SK-N-SH (cell line): ENCODE measurements around the gene TCHP. TPM values are rescaled to one million over a fixed set of nuclear protein-coding genes. Genes with fewer than 3 reads are reported as not detected.

Experiments used
- CTCF ChIA-PET: fragments of 300-600, 350-600 bp; formaldehyde crosslinking; extraction: SDS; loops from one replicate; lab custom pipeline; 2021; lab: Yijun Ruan, JAX
- POLR2A ChIA-PET: fragments of 350-600 bp; sonication (Branson Sonifier 250); formaldehyde crosslinking; extraction: SDS; loops from one replicate; lab custom pipeline; 2020; ENCODE audit warnings: antibody characterized with exemption, inconsistent platforms; lab: Yijun Ruan, JAX
- DNase-seq: peaks from one replicate; pipeline ENCODE4 v3.0.0; 2012
- H2AFZ ChIP-seq: fragments of 200-600 bp; sonication (generic); 2 replicates; pipeline ENCODE4 v1.8.1; 2016; ENCODE audit warnings: antibody characterized with exemption, mild to moderate bottlenecking, low read depth
- H3F3A ChIP-seq: fragments of 200-600 bp; sonication (generic); replicated peaks from 2 replicates; pipeline ENCODE3; 2016; ENCODE audit warnings: antibody characterized with exemption, mild to moderate bottlenecking; ENCODE audit not compliant: insufficient read depth
- H3K27ac ChIP-seq, 2 experiments: fragments of 200-500 bp in 1 of 2; fragments of 200-600 bp in 1 of 2; sonication (Bioruptor generic) in 1 of 2; sonication (generic), shearing (Covaris generic) in 1 of 2; 2 replicates each; pipeline versions ENCODE4 v1.5.1 to v1.6.1; 2014 to 2016; ENCODE audit warnings: low read depth in 2 of 2, inconsistent platforms in 1 of 2, low read length in 1 of 2, mild to moderate bottlenecking in 1 of 2, mixed read lengths in 1 of 2
- H3K27me3 ChIP-seq: fragments of 200-600 bp; sonication (generic), shearing (Covaris generic); 2 replicates; pipeline ENCODE4 v1.6.1; 2016; ENCODE audit warnings: mixed run types; ENCODE audit not compliant: insufficient read depth
- H3K36me3 ChIP-seq, 2 experiments: fragments of 200-500 bp in 1 of 2; fragments of 200-600 bp in 1 of 2; sonication (Bioruptor generic) in 1 of 2; sonication (generic) in 1 of 2; replicated peaks in 1 of 2; 2 replicates each; pipeline versions ENCODE3 to v1.5.1; 2014 to 2016; ENCODE audit warnings: low read length in 1 of 2, mild to moderate bottlenecking in 1 of 2; ENCODE audit not compliant: insufficient read depth in 2 of 2, control insufficient read depth in 1 of 2
- H3K4me1 ChIP-seq, 2 experiments: fragments of 200-500 bp in 1 of 2; fragments of 200-600 bp in 1 of 2; sonication (Bioruptor generic) in 1 of 2; sonication (generic), shearing (Covaris generic) in 1 of 2; 2 replicates each; pipeline versions ENCODE4 v1.5.1 to v1.6.1; 2014 to 2016; ENCODE audit warnings: low read depth in 1 of 2, low read length in 1 of 2, mixed run types in 1 of 2; ENCODE audit not compliant: insufficient read depth in 2 of 2, control insufficient read depth in 1 of 2
- H3K4me2 ChIP-seq: fragments of 200-600 bp; sonication (generic), shearing (Covaris generic); 2 replicates; pipeline ENCODE4 v1.6.1; 2017; ENCODE audit warnings: mixed run types
- H3K4me3 ChIP-seq, 2 experiments: fragments of 200-500 bp in 1 of 2; fragments of 200-600 bp in 1 of 2; sonication (Bioruptor generic) in 1 of 2; sonication (generic), shearing (Covaris generic) in 1 of 2; 2 replicates each; pipeline versions ENCODE4 v1.5.1 to v1.8.1; 2014 to 2016; ENCODE audit warnings: low read depth in 2 of 2, inconsistent platforms in 1 of 2, low read length in 1 of 2, mild to moderate bottlenecking in 1 of 2, mixed read lengths in 1 of 2, moderate library complexity in 1 of 2
- H3K79me2 ChIP-seq: fragments of 200-600 bp; sonication (generic); 2 replicates; pipeline ENCODE4 v1.8.1; 2017; ENCODE audit warnings: mild to moderate bottlenecking; ENCODE audit not compliant: insufficient read depth
- H3K9ac ChIP-seq: fragments of 200-600 bp; sonication (generic); 2 replicates; pipeline ENCODE4 v1.6.1; 2017; ENCODE audit warnings: mixed run types
- H3K9me2 ChIP-seq: fragments of 200-600 bp; sonication (generic); 2 replicates; pipeline ENCODE4 v1.6.1; 2017; ENCODE audit warnings: mixed run types
- H3K9me3 ChIP-seq: fragments of 200-600 bp; sonication (generic); 2 replicates; pipeline ENCODE4 v1.6.1; 2017; ENCODE audit warnings: mixed run types, mild to moderate bottlenecking, moderate library complexity
- H4K20me1 ChIP-seq: fragments of 200-600 bp; sonication (generic); 2 replicates; pipeline ENCODE4 v1.6.1; 2017; ENCODE audit warnings: mild to moderate bottlenecking, mixed run types; ENCODE audit not compliant: insufficient read depth
- FOXM1 ChIP-seq: IDR thresholded peaks from 2 replicates; pipeline ENCODE4 v1.4.0; 2012; ENCODE audit warnings: low read depth, mild to moderate bottlenecking
- MAX ChIP-seq: IDR thresholded peaks from 2 replicates; pipeline ENCODE4 v1.4.0; 2012; ENCODE audit warnings: low read depth
- NFIC ChIP-seq: IDR thresholded peaks from 2 replicates; pipeline ENCODE4 v1.4.0; 2012; ENCODE audit warnings: borderline replicate concordance
- NRF1 ChIP-seq: IDR thresholded peaks from 2 replicates; pipeline ENCODE4 v1.6.1; 2012; ENCODE audit warnings: low read depth, mild to moderate bottlenecking, low read length
- PBX3 ChIP-seq: IDR thresholded peaks from 2 replicates; pipeline ENCODE4; 2012
- REST ChIP-seq: IDR thresholded peaks from 2 replicates; pipeline ENCODE4 v1.6.1; 2012; ENCODE audit warnings: mild to moderate bottlenecking, low read depth, low read length, moderate library complexity
- RFX5 ChIP-seq: IDR thresholded peaks from 2 replicates; pipeline ENCODE4 v1.6.1; 2012; ENCODE audit warnings: mild to moderate bottlenecking, improper control_type of control experiment, low read length
- RXRA ChIP-seq: IDR thresholded peaks from 2 replicates; pipeline ENCODE4 v1.4.0; 2012; ENCODE audit warnings: low read depth, mild to moderate bottlenecking, borderline replicate concordance
- SIN3A ChIP-seq: IDR thresholded peaks from 2 replicates; pipeline ENCODE4 v1.6.1; 2012; ENCODE audit warnings: low read depth, mild to moderate bottlenecking, low read length, moderate library complexity, borderline replicate concordance
- SMC3 ChIP-seq: IDR thresholded peaks from 2 replicates; pipeline ENCODE4 v1.6.1; 2012; ENCODE audit warnings: low read depth, low read length, improper control_type of control experiment
- TAF1 ChIP-seq: IDR thresholded peaks from 2 replicates; pipeline ENCODE4 v1.6.1; 2012; ENCODE audit warnings: low read depth, mild to moderate bottlenecking, low read length, moderate library complexity, borderline replicate concordance
- TCF12 ChIP-seq: IDR thresholded peaks from 2 replicates; pipeline ENCODE4 v1.4.0; 2012
- TEAD4 ChIP-seq: IDR thresholded peaks from 2 replicates; pipeline ENCODE4 v1.4.0; 2012; ENCODE audit warnings: mild to moderate bottlenecking, borderline replicate concordance; ENCODE audit not compliant: insufficient read depth
- WGBS: methylation state at CpG from one replicate; pipeline ENCODE4 v1.1.6; 2017; ENCODE audit warnings: low lambda C conversion rate; 5-methylcytosine and 5-hydroxymethylcytosine counted together
- polyA plus RNA-seq, 3 experiments: library from polyadenylated mRNA; depleted of rRNA; stranded (reverse); fragments of >200 nt; gene quantifications; 2 replicates each; pipeline ENCODE4 v1.2.3, GENCODE V29; 2012
- TF ChIP-seq, protein P1 (sequence below): IDR thresholded peaks from 2 replicates; pipeline ENCODE4 v1.4.0; 2012; ENCODE audit warnings: low read depth, borderline replicate concordance
- TF ChIP-seq, protein P2 (sequence below): fragments of 200-600 bp; sonication (generic); IDR thresholded peaks from 2 replicates; pipeline ENCODE4 v1.6.1; 2017; ENCODE audit warnings: antibody characterized with exemption, mild to moderate bottlenecking, moderate library complexity
- TF ChIP-seq, protein P3 (sequence below): fragments of 150-350 bp; IDR thresholded peaks from 2 replicates; pipeline ENCODE4 v1.6.1; 2017; ENCODE audit warnings: antibody characterized with exemption, low read length, low read depth, borderline replicate concordance

The TCHP gene
- polyA plus RNA-seq, 1 of the 3 experiments (the other 2 are of a cell fraction): 37.3 TPM

DNA sequence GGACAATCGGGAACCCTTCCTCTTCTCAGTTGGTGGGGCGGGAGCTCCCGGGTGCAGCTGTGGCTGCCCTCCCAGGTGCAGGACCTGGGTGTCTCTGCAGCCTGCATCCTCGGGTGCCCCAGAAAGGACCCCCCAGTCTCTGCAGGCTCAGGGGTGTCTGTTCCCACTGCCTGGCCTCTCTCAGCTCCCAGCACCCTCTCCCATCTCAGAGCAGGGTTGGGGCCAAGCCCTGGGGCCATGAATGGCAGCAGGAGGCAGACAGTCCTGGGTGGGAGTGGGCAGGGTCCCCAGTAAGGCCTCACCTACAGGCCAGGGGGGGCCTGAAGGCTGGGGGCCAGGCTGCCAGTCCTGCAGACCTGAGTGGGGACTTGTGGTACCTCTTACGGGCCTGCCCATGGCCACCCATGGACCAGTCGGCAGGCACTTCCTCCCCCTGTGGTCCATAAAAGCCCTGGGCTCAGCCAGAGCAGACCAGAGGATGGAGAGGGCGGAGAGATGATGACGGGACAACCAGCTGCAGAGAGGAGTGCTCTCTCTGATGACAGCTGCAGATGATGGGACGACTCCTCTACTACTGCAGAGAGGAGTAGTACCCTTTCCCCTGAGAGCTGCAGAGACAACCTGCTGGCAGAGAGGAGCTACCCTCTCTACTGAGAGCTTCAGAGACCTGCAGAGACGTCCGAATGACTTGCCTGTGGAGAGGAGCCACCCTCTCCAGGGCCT is 26.6 kb downstream of the TCHP start:
- Histone ChIP-seq H2AFZ (no peak overlapping the region), H3K27me3 (no peaks in the 10 kb centered on the region), H3K36me3 (peaks cover 5 to 17% of the 10 kb centered on the region in 2 experiments)
- DNase-seq: no peak
- CTCF ChIA-PET: interaction anchor here (0.6 to 6.1 kb wide), 7 partner anchors 10 to 152 kb away, joined by 3 to 43 read pairs (median 3); no protein-coding TSS in a partner anchor
- TF ChIP-seq SMC3 (no peak), PBX3 (no peak), TCF12 (no peak), FOXM1 (no peak), NRF1 (no peak), TAF1 (no peak), NFIC (no peak), TEAD4 (no peak), RXRA (no peak), SIN3A (no peak), MAX (no peak), RFX5 (no peak), REST (no peak)
- TF ChIP-seq, protein P1, sequence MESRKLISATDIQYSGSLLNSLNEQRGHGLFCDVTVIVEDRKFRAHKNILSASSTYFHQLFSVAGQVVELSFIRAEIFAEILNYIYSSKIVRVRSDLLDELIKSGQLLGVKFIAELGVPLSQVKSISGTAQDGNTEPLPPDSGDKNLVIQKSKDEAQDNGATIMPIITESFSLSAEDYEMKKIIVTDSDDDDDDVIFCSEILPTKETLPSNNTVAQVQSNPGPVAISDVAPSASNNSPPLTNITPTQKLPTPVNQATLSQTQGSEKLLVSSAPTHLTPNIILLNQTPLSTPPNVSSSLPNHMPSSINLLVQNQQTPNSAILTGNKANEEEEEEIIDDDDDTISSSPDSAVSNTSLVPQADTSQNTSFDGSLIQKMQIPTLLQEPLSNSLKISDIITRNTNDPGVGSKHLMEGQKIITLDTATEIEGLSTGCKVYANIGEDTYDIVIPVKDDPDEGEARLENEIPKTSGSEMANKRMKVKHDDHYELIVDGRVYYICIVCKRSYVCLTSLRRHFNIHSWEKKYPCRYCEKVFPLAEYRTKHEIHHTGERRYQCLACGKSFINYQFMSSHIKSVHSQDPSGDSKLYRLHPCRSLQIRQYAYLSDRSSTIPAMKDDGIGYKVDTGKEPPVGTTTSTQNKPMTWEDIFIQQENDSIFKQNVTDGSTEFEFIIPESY: no peak
- TF ChIP-seq, protein P2, sequence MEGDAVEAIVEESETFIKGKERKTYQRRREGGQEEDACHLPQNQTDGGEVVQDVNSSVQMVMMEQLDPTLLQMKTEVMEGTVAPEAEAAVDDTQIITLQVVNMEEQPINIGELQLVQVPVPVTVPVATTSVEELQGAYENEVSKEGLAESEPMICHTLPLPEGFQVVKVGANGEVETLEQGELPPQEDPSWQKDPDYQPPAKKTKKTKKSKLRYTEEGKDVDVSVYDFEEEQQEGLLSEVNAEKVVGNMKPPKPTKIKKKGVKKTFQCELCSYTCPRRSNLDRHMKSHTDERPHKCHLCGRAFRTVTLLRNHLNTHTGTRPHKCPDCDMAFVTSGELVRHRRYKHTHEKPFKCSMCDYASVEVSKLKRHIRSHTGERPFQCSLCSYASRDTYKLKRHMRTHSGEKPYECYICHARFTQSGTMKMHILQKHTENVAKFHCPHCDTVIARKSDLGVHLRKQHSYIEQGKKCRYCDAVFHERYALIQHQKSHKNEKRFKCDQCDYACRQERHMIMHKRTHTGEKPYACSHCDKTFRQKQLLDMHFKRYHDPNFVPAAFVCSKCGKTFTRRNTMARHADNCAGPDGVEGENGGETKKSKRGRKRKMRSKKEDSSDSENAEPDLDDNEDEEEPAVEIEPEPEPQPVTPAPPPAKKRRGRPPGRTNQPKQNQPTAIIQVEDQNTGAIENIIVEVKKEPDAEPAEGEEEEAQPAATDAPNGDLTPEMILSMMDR: no peak
- TF ChIP-seq, protein P3, sequence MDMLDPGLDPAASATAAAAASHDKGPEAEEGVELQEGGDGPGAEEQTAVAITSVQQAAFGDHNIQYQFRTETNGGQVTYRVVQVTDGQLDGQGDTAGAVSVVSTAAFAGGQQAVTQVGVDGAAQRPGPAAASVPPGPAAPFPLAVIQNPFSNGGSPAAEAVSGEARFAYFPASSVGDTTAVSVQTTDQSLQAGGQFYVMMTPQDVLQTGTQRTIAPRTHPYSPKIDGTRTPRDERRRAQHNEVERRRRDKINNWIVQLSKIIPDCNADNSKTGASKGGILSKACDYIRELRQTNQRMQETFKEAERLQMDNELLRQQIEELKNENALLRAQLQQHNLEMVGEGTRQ: no peak
- TF ChIP-seq, all 33 proteins: peak for 0
- no peak overlapping the region for H3K4me2 ChIP-seq
- no peak overlapping the region for H3K27ac ChIP-seq
- POLR2A ChIA-PET: no interaction called here
- H3K4me3 ChIP-seq: no peak overlapping the region
- no peaks in the 10 kb centered on the region for H3K4me1 ChIP-seq
- H3K9me2 ChIP-seq: no peaks in the 10 kb centered on the region
- H3F3A ChIP-seq: no peaks in the 10 kb centered on the region
- H4K20me1 ChIP-seq: no peaks in the 10 kb centered on the region
- H3K9ac ChIP-seq: no peak overlapping the region
- 86% methylated on average over 4 of the region's 11 CpGs for WGBS
- no peaks in the 10 kb centered on the region for H3K79me2 ChIP-seq
- H3K9me3 ChIP-seq: no peaks in the 10 kb centered on the region
